Mesenchymal stem cell (in vitro differentiated cells and primary cell): Measurements from ENCODE around the gene ATP2A1.

Source experiments
- DNase-seq: peaks from one replicate; pipeline ENCODE4 v3.0.0-alpha.2; 2013
- H2AFZ ChIP-seq: one replicate; pipeline ENCODE4 v1.6.1; 2013; ENCODE audit warnings: low read depth, mild to moderate bottlenecking, control low read depth, inconsistent platforms, low read length, moderate library complexity
- H2AK5ac ChIP-seq: 2 replicates; pipeline ENCODE4 v1.6.1; 2013; ENCODE audit warnings: low read length, moderate library complexity, mild to moderate bottlenecking, inconsistent platforms; ENCODE audit not compliant: severe bottlenecking
- H2BK120ac ChIP-seq: one replicate; pipeline ENCODE4 v1.6.1; 2013; ENCODE audit warnings: low read depth, mild to moderate bottlenecking, inconsistent platforms, low read length, moderate library complexity
- H2BK12ac ChIP-seq, 2 experiments: one replicate each; pipeline ENCODE4 v1.6.1; 2013; ENCODE audit warnings: inconsistent platforms in 2 of 2, low read length in 2 of 2, mild to moderate bottlenecking in 2 of 2, moderate library complexity in 2 of 2, control low read depth in 1 of 2
- H2BK15ac ChIP-seq: one replicate; pipeline ENCODE4 v1.6.1; 2013; ENCODE audit warnings: mild to moderate bottlenecking, low read depth, inconsistent platforms; ENCODE audit not compliant: poor library complexity, severe bottlenecking
- H2BK5ac ChIP-seq: 2 replicates; pipeline ENCODE4 v1.6.1; 2013; ENCODE audit warnings: low read depth, mild to moderate bottlenecking, low read length, control low read depth, inconsistent platforms; ENCODE audit not compliant: poor library complexity, severe bottlenecking
- H3K14ac ChIP-seq, 2 experiments: one replicate each; pipeline ENCODE4 v1.6.1; 2013; ENCODE audit warnings: inconsistent platforms in 2 of 2, low read length in 2 of 2, control low read depth in 1 of 2, mild to moderate bottlenecking in 1 of 2, moderate library complexity in 1 of 2
- H3K18ac ChIP-seq, 2 experiments: one replicate each; pipeline ENCODE4 v1.6.1; 2013; ENCODE audit warnings: inconsistent platforms in 2 of 2, low read length in 2 of 2, control low read depth in 1 of 2, low read depth in 1 of 2, mild to moderate bottlenecking in 1 of 2
- H3K23ac ChIP-seq, 2 experiments: one replicate each; pipeline ENCODE4 v1.6.1; 2013; ENCODE audit warnings: inconsistent platforms in 2 of 2, low read length in 2 of 2, mild to moderate bottlenecking in 2 of 2, moderate library complexity in 2 of 2, control low read depth in 1 of 2
- H3K27ac ChIP-seq: 2 replicates; pipeline ENCODE4 v1.5.1; 2013; ENCODE audit warnings: mild to moderate bottlenecking, moderate library complexity, low read length, control low read depth, inconsistent platforms; ENCODE audit not compliant: poor library complexity, severe bottlenecking
- H3K27me3 ChIP-seq, 2 experiments: 2 replicates each; pipeline versions ENCODE4 v1.6.1 to v1.7.0; 2013; ENCODE audit warnings: low read length in 2 of 2, mild to moderate bottlenecking in 2 of 2, moderate library complexity in 2 of 2, control low read depth in 1 of 2, inconsistent platforms in 1 of 2; ENCODE audit not compliant: control insufficient read depth in 1 of 2, insufficient read depth in 1 of 2
- H3K36me3 ChIP-seq, 2 experiments: 2 replicates each; pipeline versions ENCODE4 v1.6.1 to v1.7.0; 2013; ENCODE audit warnings: low read length in 2 of 2, control low read depth in 1 of 2, inconsistent platforms in 1 of 2, low read depth in 1 of 2, mild to moderate bottlenecking in 1 of 2; ENCODE audit not compliant: insufficient read depth in 2 of 2, control insufficient read depth in 1 of 2
- H3K4ac ChIP-seq, 2 experiments: one replicate each; pipeline ENCODE4 v1.6.1; 2013; ENCODE audit warnings: inconsistent platforms in 2 of 2, low read length in 2 of 2, mild to moderate bottlenecking in 2 of 2, moderate library complexity in 2 of 2, control low read depth in 1 of 2, low read depth in 1 of 2
- H3K4me1 ChIP-seq: 2 replicates; pipeline ENCODE4 v1.6.1; 2013; ENCODE audit warnings: low read depth, low read length, control low read depth; ENCODE audit not compliant: control insufficient read depth, insufficient read depth
- H3K4me2 ChIP-seq: 2 replicates; pipeline ENCODE4 v1.6.1; 2013; ENCODE audit warnings: low read length, mild to moderate bottlenecking, inconsistent platforms; ENCODE audit not compliant: poor library complexity, severe bottlenecking
- H3K4me3 ChIP-seq, 2 experiments: 2 replicates each; pipeline versions ENCODE4 v1.5.1 to v1.7.0; 2013; ENCODE audit warnings: low read length in 2 of 2, mild to moderate bottlenecking in 2 of 2, control low read depth in 1 of 2, low read depth in 1 of 2; ENCODE audit not compliant: insufficient read depth in 1 of 2
- H3K79me1 ChIP-seq: replicated peaks from 2 replicates; pipeline ENCODE4 v1.6.1; 2013; ENCODE audit warnings: mild to moderate bottlenecking, control low read depth, low read length, inconsistent platforms; ENCODE audit not compliant: poor library complexity, severe bottlenecking
- H3K9ac ChIP-seq: 2 replicates; pipeline ENCODE4 v1.7.0; 2013; ENCODE audit warnings: mild to moderate bottlenecking, low read length, moderate library complexity
- H3K9me3 ChIP-seq: 2 replicates; pipeline ENCODE4 v1.7.0; 2013; ENCODE audit warnings: mild to moderate bottlenecking, low read length; ENCODE audit not compliant: control insufficient read depth
- H4K8ac ChIP-seq: one replicate; pipeline ENCODE4 v1.6.1; 2013; ENCODE audit warnings: inconsistent platforms, mild to moderate bottlenecking, low read length, moderate library complexity
- H4K91ac ChIP-seq: one replicate; pipeline ENCODE4 v1.6.1; 2013; ENCODE audit warnings: mild to moderate bottlenecking, low read length, inconsistent platforms
- WGBS: methylation state at CpG from one replicate; pipeline ENCODE4 v1.1.7; 2013; ENCODE audit warnings: mixed read lengths; 5-methylcytosine and 5-hydroxymethylcytosine counted together

ATP2A1 gene

DNA sequence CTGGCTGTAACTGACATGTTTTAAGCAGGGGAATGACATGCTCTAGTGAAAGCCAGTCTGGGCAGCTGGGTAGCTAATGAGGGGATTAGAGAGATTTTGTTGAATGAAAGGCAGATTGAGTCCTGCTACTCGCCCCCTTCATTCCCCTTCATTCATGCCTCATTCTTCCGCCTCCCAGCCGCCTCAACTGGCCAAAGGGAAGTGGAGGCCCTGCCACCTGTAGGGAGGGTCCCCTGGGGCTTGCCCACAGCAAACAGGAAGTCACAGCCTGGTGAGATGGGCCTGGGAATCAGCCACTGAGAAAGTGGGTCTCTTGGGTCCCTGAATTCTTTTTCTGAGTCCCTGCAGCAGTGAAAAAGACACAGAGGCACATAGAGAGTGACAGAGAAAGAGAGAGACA, 52.4 kb downstream of the ATP2A1 start:
- Histone ChIP-seq H3K79me1 (no peaks in the 10 kb centered on the region), H3K4me1 (peaks cover 4% of the 10 kb centered on the region), H3K27ac (no peak overlapping the region)

DNA sequence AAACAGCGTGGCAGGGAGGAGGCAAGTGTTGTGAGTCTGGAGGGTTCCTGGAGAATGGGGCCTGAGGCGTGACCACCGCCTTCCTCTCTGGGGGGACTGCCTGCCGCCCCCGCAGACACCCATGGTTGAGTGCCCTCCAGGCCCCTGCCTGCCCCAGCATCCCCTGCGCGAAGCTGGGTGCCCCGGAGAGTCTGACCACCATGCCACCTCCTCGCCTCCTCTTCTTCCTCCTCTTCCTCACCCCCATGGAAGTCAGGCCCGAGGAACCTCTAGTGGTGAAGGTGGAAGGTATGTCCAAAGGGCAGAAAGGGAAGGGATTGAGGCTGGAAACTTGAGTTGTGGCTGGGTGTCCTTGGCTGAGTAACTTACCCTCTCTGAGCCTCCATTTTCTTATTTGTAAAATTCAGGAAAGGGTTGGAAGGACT, 53.5 kb downstream of the ATP2A1 start, which contains the start of gene CD19:
Gene CD19 (plus strand): TSS at position 171 of the 425 bp plus-strand sequence. CDS start 30 bp downstream, at position 201.
- no peak within 1 kb of the TSS for H4K91ac ChIP-seq
- no peak within 1 kb of the TSS for H3K18ac ChIP-seq
- no peak within 1 kb of the TSS for H3K14ac ChIP-seq
- DNase-seq: no peak
- no peak within 1 kb of the TSS for H3K27ac ChIP-seq
- no peak within 1 kb of the TSS for H3K23ac ChIP-seq
- no peak within 1 kb of the TSS for H3K4ac ChIP-seq
- H3K4me3 ChIP-seq: no peak within 1 kb of the TSS
- WGBS: 100% methylated on average over 1 of the region's 10 CpGs
- no peak within 1 kb of the TSS for H2AK5ac ChIP-seq
- no peak within 1 kb of the TSS for H4K8ac ChIP-seq
- H3K4me2 ChIP-seq: no peak within 1 kb of the TSS
- no peaks in the 10 kb centered on the region for H3K9me3 ChIP-seq
- H2BK15ac ChIP-seq: no peak within 1 kb of the TSS
- H3K27me3 ChIP-seq: peaks cover 0 to 9% of the 10 kb centered on the region in 2 experiments
- peaks cover 2% of the 10 kb centered on the region for H3K4me1 ChIP-seq
- no peaks in the 10 kb centered on the region for H3K36me3 ChIP-seq
- H2BK120ac ChIP-seq: no peak within 1 kb of the TSS
- no peak within 1 kb of the TSS for H2AFZ ChIP-seq
- H2BK5ac ChIP-seq: no peak within 1 kb of the TSS
- H2BK12ac ChIP-seq: no peak within 1 kb of the TSS
- no peak within 1 kb of the TSS for H3K9ac ChIP-seq
- H3K79me1 ChIP-seq: no peaks in the 10 kb centered on the region

More for the DNA sequence above, 52.4 kb downstream of the ATP2A1 start:
- no peaks in the 10 kb centered on the region for H3K36me3 ChIP-seq
- no peak overlapping the region for H2BK120ac ChIP-seq
- no peak overlapping the region for H2BK15ac ChIP-seq
- H2AFZ ChIP-seq: no peak overlapping the region
- H2AK5ac ChIP-seq: no peak overlapping the region
- H3K4me2 ChIP-seq: no peak overlapping the region
- H4K91ac ChIP-seq: no peak overlapping the region
- H3K9me3 ChIP-seq: no peaks in the 10 kb centered on the region
- H2BK5ac ChIP-seq: no peak overlapping the region
- H3K23ac ChIP-seq: no peak overlapping the region
- no peak overlapping the region for H4K8ac ChIP-seq
- no peak overlapping the region for H2BK12ac ChIP-seq
- H3K9ac ChIP-seq: no peak overlapping the region
- no peak overlapping the region for H3K14ac ChIP-seq
- no peak overlapping the region for H3K4me3 ChIP-seq
- no peak overlapping the region for H3K4ac ChIP-seq
- DNase-seq: no peak
- H3K18ac ChIP-seq: no peak overlapping the region
- 71% methylated on average over 2 of the region's 3 CpGs for WGBS
- peaks cover 0 to 9% of the 10 kb centered on the region in 2 experiments for H3K27me3 ChIP-seq

DNA sequence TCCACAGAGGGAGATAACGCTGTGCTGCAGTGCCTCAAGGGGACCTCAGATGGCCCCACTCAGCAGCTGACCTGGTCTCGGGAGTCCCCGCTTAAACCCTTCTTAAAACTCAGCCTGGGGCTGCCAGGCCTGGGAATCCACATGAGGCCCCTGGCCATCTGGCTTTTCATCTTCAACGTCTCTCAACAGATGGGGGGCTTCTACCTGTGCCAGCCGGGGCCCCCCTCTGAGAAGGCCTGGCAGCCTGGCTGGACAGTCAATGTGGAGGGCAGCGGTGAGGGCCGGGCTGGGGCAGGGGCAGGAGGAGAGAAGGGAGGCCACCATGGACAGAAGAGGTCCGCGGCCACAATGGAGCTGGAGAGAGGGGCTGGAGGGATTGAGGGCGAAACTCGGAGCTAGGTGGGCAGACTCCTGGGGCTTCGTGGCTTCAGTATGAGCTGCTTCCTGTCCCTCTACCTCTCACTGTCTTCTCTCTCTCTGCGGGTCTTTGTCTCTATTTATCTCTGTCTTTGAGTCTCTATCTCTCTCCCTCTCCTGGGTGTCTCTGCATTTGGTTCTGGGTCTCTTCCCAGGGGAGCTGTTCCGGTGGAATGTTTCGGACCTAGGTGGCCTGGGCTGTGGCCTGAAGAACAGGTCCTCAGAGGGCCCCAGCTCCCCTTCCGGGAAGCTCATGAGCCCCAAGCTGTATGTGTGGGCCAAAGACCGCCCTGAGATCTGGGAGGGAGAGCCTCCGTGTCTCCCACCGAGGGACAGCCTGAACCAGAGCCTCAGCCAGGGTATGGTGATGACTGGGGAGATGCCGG, 54.3 kb downstream of the ATP2A1 start:
- Histone ChIP-seq H2BK120ac (no peak overlapping the region), H2BK12ac (no peak overlapping the region), H3K4me3 (no peak overlapping the region), H4K91ac (no peak overlapping the region), H3K27ac (no peak overlapping the region), H3K23ac (no peak overlapping the region), H2AFZ (no peak overlapping the region), H3K4me2 (no peak overlapping the region), H2AK5ac (no peak overlapping the region), H3K79me1 (no peaks in the 10 kb centered on the region), H3K4me1 (peaks cover 2% of the 10 kb centered on the region), H4K8ac (no peak overlapping the region), H3K36me3 (no peaks in the 10 kb centered on the region), H3K27me3 (peaks cover 0 to 9% of the 10 kb centered on the region in 2 experiments), H3K9me3 (no peaks in the 10 kb centered on the region), H3K14ac (no peak overlapping the region), H3K18ac (no peak overlapping the region), H2BK5ac (no peak overlapping the region), H3K9ac (no peak overlapping the region), H3K4ac (no peak overlapping the region), H2BK15ac (no peak overlapping the region)
- 88% methylated on average over 19 of the region's 20 CpGs for WGBS
- no peak for DNase-seq

GRCh38 chr16:28933171-28933570, 54.9 kb downstream of the ATP2A1 start:
- H3K4ac ChIP-seq: no peak overlapping the region
- no peak overlapping the region for H2BK5ac ChIP-seq
- H3K4me3 ChIP-seq: no peak overlapping the region
- H3K79me1 ChIP-seq: no peaks in the 10 kb centered on the region
- no peak for DNase-seq
- H2BK120ac ChIP-seq: no peak overlapping the region
- no peak overlapping the region for H4K8ac ChIP-seq
- 98% methylated on average over 6 of the region's 8 CpGs for WGBS
- no peak overlapping the region for H2BK15ac ChIP-seq
- peaks cover 2% of the 10 kb centered on the region for H3K4me1 ChIP-seq
- H3K27me3 ChIP-seq: peaks cover 0 to 9% of the 10 kb centered on the region in 2 experiments
- no peaks in the 10 kb centered on the region for H3K9me3 ChIP-seq
- no peak overlapping the region for H3K14ac ChIP-seq
- H3K36me3 ChIP-seq: no peaks in the 10 kb centered on the region
- no peak overlapping the region for H2BK12ac ChIP-seq
- H2AFZ ChIP-seq: no peak overlapping the region
- H3K23ac ChIP-seq: no peak overlapping the region
- no peak overlapping the region for H3K27ac ChIP-seq
- no peak overlapping the region for H3K18ac ChIP-seq
- no peak overlapping the region for H2AK5ac ChIP-seq
- no peak overlapping the region for H3K4me2 ChIP-seq
- no peak overlapping the region for H4K91ac ChIP-seq
- no peak overlapping the region for H3K9ac ChIP-seq
